SK-N-MC (cell line): Measurements from ENCODE around the gene NCF4.

Source experiments
- EZH2 ChIP-seq: fragments of 200-600 bp; sonication (generic); IDR thresholded peaks from one replicate; pipeline ENCODE4 v1.6.1; 2017; ENCODE audit warnings: antibody characterized with exemption
- FOXP2 ChIP-seq: optimal IDR thresholded peaks from 2 replicates; pipeline ENCODE3; 2011; ENCODE audit warnings: mild to moderate bottlenecking, moderate library complexity; ENCODE audit not compliant: insufficient read depth; ENCODE audit errors: extremely low read length, control extremely low read depth
- POLR2AphosphoS5 ChIP-seq: IDR thresholded peaks from 2 replicates; pipeline ENCODE4 v1.6.1; 2012; ENCODE audit warnings: mild to moderate bottlenecking, low read depth, low read length, borderline replicate concordance

DNA sequence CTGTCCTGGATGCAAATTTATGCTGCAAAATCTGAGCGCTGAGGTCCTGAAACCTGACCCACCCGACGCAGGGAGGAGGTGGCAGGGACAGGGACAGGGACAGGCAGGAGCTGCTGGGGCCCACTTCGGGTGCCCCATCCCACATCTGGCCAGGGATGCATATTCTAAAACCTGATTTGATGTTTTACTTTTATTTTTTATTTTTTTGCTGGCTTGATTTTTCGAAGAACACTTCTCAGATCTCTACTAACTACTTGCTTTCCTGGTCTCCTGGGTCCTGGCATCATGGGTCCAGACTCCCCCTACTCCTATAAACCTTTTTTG lies 43.3 kb upstream of the NCF4 start:
- TF ChIP-seq EZH2 (no peak), POLR2AphosphoS5 (no peak), FOXP2 (no peak)
